C4-2B (cell line): ENCODE data around the gene CRIP1.

Experiments used
- ZFX ChIP-seq: fragments of 450-650 bp; IDR thresholded peaks from 2 replicates; pipeline ENCODE4 v1.6.1; 2017
- TF ChIP-seq, protein P1 (sequence below): fragments of 450-650 bp; conservative IDR thresholded peaks from 2 replicates; pipeline ENCODE4 v1.5.1; 2017; ENCODE audit warnings: mild to moderate bottlenecking

DNA sequence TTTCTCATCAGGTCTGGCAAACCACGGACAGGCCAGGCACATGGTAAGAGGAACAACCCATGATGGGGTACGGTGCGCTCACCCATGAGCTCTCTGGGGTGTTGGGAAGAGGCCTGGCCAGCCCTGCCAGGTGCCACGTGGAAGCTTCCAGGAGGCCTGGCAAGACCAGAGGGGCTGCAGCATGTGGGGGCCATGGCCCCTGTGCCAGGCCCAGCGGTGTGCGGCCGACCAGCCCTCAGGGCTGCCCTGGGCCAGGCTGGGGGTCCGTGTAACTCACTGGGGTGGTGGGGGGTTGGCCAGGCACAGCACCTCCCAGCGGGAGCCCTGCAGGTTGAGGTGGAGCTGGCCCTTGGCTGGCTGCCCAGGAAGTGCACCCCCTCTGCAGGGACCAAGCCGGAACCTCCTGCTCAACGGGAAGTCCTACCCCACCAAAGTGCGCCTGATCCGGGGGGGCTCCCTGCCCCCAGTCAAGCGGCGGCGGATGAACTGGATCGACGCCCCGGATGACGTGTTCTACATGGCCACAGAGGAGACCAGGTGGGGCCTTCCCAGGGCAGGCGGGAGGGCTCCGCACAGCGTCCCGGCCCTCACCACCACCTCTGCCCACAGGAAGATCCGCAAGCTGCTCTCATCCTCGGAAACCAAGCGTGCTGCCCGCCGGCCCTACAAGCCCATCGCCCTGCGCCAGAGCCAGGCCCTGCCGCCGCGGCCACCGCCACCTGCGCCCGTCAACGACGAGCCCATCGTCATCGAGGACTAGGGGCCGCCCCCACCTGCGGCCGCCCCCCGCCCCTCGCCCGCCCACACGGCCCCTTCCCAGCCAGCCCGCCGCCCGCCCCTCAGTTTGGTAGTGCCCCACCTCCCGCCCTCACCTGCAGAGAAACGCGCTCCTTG, 17.0 kb upstream of the CRIP1 start:
- TF ChIP-seq, protein P1, sequence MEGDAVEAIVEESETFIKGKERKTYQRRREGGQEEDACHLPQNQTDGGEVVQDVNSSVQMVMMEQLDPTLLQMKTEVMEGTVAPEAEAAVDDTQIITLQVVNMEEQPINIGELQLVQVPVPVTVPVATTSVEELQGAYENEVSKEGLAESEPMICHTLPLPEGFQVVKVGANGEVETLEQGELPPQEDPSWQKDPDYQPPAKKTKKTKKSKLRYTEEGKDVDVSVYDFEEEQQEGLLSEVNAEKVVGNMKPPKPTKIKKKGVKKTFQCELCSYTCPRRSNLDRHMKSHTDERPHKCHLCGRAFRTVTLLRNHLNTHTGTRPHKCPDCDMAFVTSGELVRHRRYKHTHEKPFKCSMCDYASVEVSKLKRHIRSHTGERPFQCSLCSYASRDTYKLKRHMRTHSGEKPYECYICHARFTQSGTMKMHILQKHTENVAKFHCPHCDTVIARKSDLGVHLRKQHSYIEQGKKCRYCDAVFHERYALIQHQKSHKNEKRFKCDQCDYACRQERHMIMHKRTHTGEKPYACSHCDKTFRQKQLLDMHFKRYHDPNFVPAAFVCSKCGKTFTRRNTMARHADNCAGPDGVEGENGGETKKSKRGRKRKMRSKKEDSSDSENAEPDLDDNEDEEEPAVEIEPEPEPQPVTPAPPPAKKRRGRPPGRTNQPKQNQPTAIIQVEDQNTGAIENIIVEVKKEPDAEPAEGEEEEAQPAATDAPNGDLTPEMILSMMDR, result no peak
- no peak for TF ChIP-seq ZFX
